Measurements from ENCODE around the gene EPYC. TPM values are rescaled to one million over a fixed set of nuclear protein-coding genes. Genes with fewer than 3 reads are reported as not detected.

Gene EPYC, protein sequence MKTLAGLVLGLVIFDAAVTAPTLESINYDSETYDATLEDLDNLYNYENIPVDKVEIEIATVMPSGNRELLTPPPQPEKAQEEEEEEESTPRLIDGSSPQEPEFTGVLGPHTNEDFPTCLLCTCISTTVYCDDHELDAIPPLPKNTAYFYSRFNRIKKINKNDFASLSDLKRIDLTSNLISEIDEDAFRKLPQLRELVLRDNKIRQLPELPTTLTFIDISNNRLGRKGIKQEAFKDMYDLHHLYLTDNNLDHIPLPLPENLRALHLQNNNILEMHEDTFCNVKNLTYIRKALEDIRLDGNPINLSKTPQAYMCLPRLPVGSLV
- total RNA-seq (2016; rRNA removed; fragmentation: Illumina TruSeq; extraction: Trizol), result not detected in 2 replicates
- total RNA-seq (2016; cell fraction: cytosol; rRNA removed; fragmentation: Illumina TruSeq; extraction: Trizol; ENCODE audit: low read depth), result not detected in 2 replicates
- not detected in 2 replicates for total RNA-seq (2016; cell fraction: insoluble cytoplasmic fraction; rRNA removed; fragmentation: Illumina TruSeq; extraction: Trizol)
- not detected in 2 replicates for total RNA-seq (2016; cell fraction: membrane; rRNA removed; fragmentation: Illumina TruSeq; extraction: Trizol)
- total RNA-seq (2016; cell fraction: nucleus; rRNA removed; fragmentation: Illumina TruSeq; extraction: Trizol), result not detected in 2 replicates
- polyA plus RNA-seq (2011; rRNA removed), result not detected in 2 replicates
- polyA plus RNA-seq (2011; cell fraction: cytosol; rRNA removed), result not detected in 2 replicates
- polyA plus RNA-seq (2011; cell fraction: nucleus; rRNA removed), result not detected in 2 replicates
- polyA plus RNA-seq (2012), result not detected in 2 replicates
- not detected in 2 replicates for polyA plus RNA-seq (2016; cell fraction: cytosol; fragmentation: Illumina TruSeq; extraction: Trizol; ENCODE audit: low read depth)
- polyA plus RNA-seq (2016; cell fraction: insoluble cytoplasmic fraction; fragmentation: Illumina TruSeq; extraction: Trizol; ENCODE audit: low read depth), result not detected in 2 replicates
- polyA plus RNA-seq (2016; cell fraction: membrane; fragmentation: Illumina TruSeq; extraction: Trizol; ENCODE audit: low read depth), result not detected in 2 replicates
- polyA plus RNA-seq (2016; cell fraction: nucleus; fragmentation: Illumina TruSeq; extraction: Trizol; ENCODE audit: insufficient read depth, low read depth), result not detected in 2 replicates
- not detected in 2 replicates for polyA minus RNA-seq (2011; rRNA and poly(A)+ RNA removed; ENCODE audit: low replicate concordance)
- not detected in 2 replicates for polyA minus RNA-seq (2011; cell fraction: cytosol; rRNA and poly(A)+ RNA removed)
- polyA minus RNA-seq (2011; cell fraction: nucleus; rRNA and poly(A)+ RNA removed), result not detected in 2 replicates
- not detected for Bru-seq, nascent RNA
- BruChase-seq, experiment 1, labeled RNA remaining after a 6-hour chase, result not detected
- BruChase-seq, experiment 2, labeled RNA remaining after a 2-hour chase, result not detected
- long read RNA-seq, experiment 1, result 0 reads
- long read RNA-seq, experiment 2, result 0 reads

DNA sequence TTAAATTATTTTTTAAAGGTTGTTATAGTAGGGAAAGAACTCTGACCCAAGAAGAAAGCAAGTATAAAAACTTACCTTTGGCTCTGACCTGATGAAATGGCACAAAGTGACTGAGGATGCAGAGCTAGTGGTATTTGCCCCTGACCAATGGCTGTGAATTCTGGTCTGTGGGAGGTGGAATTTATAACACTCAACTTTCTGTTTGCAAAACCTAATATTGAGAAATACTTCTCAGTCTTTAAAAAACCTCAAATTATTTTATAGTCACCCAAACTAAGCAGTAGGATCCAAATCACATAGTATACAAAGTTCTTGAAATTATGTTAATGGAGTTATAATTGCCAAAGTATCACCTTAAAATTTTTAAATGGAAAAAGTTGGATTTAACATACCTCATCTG lies at the start of gene EPYC:
EPYC (minus strand) TSS at position 101 of the 400 bp plus-strand sequence. CDS start 2,407 bp downstream, outside the sequence.
- TF ChIP-seq, protein P1, sequence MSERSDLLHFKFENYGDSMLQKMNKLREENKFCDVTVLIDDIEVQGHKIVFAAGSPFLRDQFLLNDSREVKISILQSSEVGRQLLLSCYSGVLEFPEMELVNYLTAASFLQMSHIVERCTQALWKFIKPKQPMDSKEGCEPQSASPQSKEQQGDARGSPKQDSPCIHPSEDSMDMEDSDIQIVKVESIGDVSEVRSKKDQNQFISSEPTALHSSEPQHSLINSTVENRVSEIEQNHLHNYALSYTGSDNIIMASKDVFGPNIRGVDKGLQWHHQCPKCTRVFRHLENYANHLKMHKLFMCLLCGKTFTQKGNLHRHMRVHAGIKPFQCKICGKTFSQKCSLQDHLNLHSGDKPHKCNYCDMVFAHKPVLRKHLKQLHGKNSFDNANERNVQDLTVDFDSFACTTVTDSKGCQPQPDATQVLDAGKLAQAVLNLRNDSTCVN (CRISPR knock-in tag; IDR thresholded peaks at IDR 0.05; ENCODE audit: borderline replicate concordance), result no peak
- Histone ChIP-seq H4K20me1 (ENCODE audit: insufficient read depth, low read length) (no peaks in the 10 kb centered on the region), H3K9ac (ENCODE audit: insufficient read depth, low read depth, low read length) (no peak within 1 kb of the TSS), H3K79me2 (ENCODE audit: insufficient read depth, low read length) (no peaks in the 10 kb centered on the region), H3K4me3 (replicated peaks in 1 of 3; ENCODE audit: insufficient read depth in 1 of 3, low read depth in 2 of 3, low read length in 3 of 3) (no peak within 1 kb of the TSS), H3K27me3 (ENCODE audit: control insufficient read depth in 1 of 2, insufficient read depth in 2 of 2, low read length in 2 of 2) (no peaks in the 10 kb centered on the region), H2AFZ (ENCODE audit: low read length) (no peak within 1 kb of the TSS), H3K36me3 (replicated peaks in 1 of 2; ENCODE audit: control insufficient read depth in 1 of 2, insufficient read depth in 2 of 2, low read length in 2 of 2) (no peaks in the 10 kb centered on the region), H3K9me3 (ENCODE audit: low read length) (no peaks in the 10 kb centered on the region), H3K4me1 (ENCODE audit: insufficient read depth, low read length) (no peaks in the 10 kb centered on the region), H3K4me2 (ENCODE audit: low read depth, low read length) (no peak within 1 kb of the TSS), H3K27ac (ENCODE audit: extremely low read length, insufficient read depth, low read length) (no peak within 1 kb of the TSS)
- no TSS peak for BruUV-seq (replicated peaks)
- intact Hi-C loops (cut with micrococcal nuclease; ENCODE audit: unreplicated experiment), result no loop called here
- ChIA-PET POLR2A (no interaction called here), CTCF (ENCODE audit: low intra/inter-chr PET ratio, low total read pairs) (no interaction called here)
- ATAC-seq (no peak), DNase-seq (ENCODE audit: low spot score) (no peak), FAIRE-seq (no peak)
- in situ Hi-C loops (cut with HindIII; ENCODE audit: extremely low pct_ligation_motif_present, low pct_unique_long_range_greater_than_20kb), result no loop called here
